A673 (cell line): Measurements from ENCODE around the gene PAX3.

Source experiments
- CTCF ChIP-seq: fragments of 300-800, 200-600 bp; sonication (generic); conservative IDR thresholded peaks from 2 replicates; pipeline ENCODE4 v1.5.1; 2017; ENCODE audit warnings: low read depth, mild to moderate bottlenecking, antibody characterized with exemption, low read length, moderate library complexity, mixed read lengths
- EZH2 ChIP-seq: fragments of 200-600 bp; sonication (generic); IDR thresholded peaks from 2 replicates; pipeline ENCODE4 v1.6.1; 2017; ENCODE audit warnings: borderline replicate concordance, low read depth, mild to moderate bottlenecking, mixed read lengths, antibody characterized with exemption, low read length; ENCODE audit not compliant: poor library complexity, severe bottlenecking

GRCh38 chr2:222294996-222295367 is 3.8 kb downstream of the PAX3 start:
- TF ChIP-seq CTCF (no peak), EZH2 (no peak)
